ENCODE measurements around the gene MIP.

GRCh38 chr12:56437430-56438176 lies 16.9 kb downstream of the MIP start:
- TF ChIP-seq CTCF (optimal IDR thresholded peaks at IDR 0.05 in 1 of 3, IDR thresholded peaks at IDR 0.05 in 1 of 3, conservative IDR thresholded peaks at IDR 0.05 in 1 of 3; ENCODE audit: extremely low read depth in 1 of 3, insufficient read depth in 2 of 3, low read length in 3 of 3) (no peak), EZH2 (IDR thresholded peaks at IDR 0.05; ENCODE audit: low read length) (no peak)

Measured in keratinocyte (primary cell).